ENCODE measurements around the gene DAPK1.

- TF ChIP-seq EZH2 (IDR thresholded peaks at IDR 0.05), result no peak
- TF ChIP-seq CTCF (IDR thresholded peaks at IDR 0.05), result no peak
- no peak for TF ChIP-seq EZH2phosphoT487 (IDR thresholded peaks at IDR 0.05)
Measured at GRCh38 chr9:87716141-87716540, 218.5 kb downstream of the DAPK1 start.

All from neural progenitor cell (in vitro differentiated cells).